Activated T-cell treated with anti-CD3 and anti-CD28 coated beads, Interleukin-2, amount 50 U/mL, for 72 hours (primary cell): Measurements from ENCODE around the gene ANO7. TPM values are rescaled to one million over a fixed set of nuclear protein-coding genes. Genes with fewer than 3 reads are reported as not detected.
A peak's percentile ranks its signal among the peaks of the same experiment; 100 is the strongest.
"Not testable (repeated sequence)": the region's sequence is repeated elsewhere in the genome, so short reads cannot be mapped to it uniquely, and the experiment has no call there.

Experiments
- ATAC-seq, 2 donors: fragments of 150-1000 bp; cut with Tn5 transposase; replicated peaks in 1 of 2; 2 replicates each; pipeline ENCODE4 v1.10.0; 2021; ENCODE audit warnings: moderate library complexity in 2 of 2, mild to moderate bottlenecking in 1 of 2
- DNase-seq, 2 donors: peaks; one replicate each; pipeline ENCODE4 v3.0.0; 2021 to 2022; ENCODE audit warnings: mixed read lengths in 1 of 2
- H3K27ac Mint-ChIP-seq: one replicate; pipeline ENCODE4 v1.8.0; 2022; ENCODE audit warnings: mild to moderate bottlenecking, moderate library complexity, mixed read lengths
- H3K27me3 Mint-ChIP-seq: one replicate; pipeline ENCODE4 v1.8.0; 2022; ENCODE audit warnings: low read depth, mixed read lengths
- H3K36me3 Mint-ChIP-seq, 2 donors: one replicate each; pipeline ENCODE4 v1.8.0; 2022; ENCODE audit warnings: mixed read lengths in 2 of 2, mild to moderate bottlenecking in 1 of 2; ENCODE audit not compliant: insufficient read depth in 2 of 2
- H3K4me1 Mint-ChIP-seq: one replicate; pipeline ENCODE4 v1.8.0; 2022; ENCODE audit warnings: low read depth, mixed read lengths
- H3K4me3 Mint-ChIP-seq, 2 donors: one replicate each; pipeline ENCODE4 v1.8.0; 2022; ENCODE audit warnings: mild to moderate bottlenecking in 2 of 2, mixed read lengths in 2 of 2, moderate library complexity in 2 of 2
- H3K9me3 Mint-ChIP-seq, 2 donors: one replicate each; pipeline ENCODE4 v1.8.0; 2022; ENCODE audit warnings: mixed read lengths in 2 of 2
- total RNA-seq, 2 donors: library from RNA; stranded (reverse); gene quantifications; one replicate each; pipeline ENCODE4 v1.2.3, GENCODE V29; 2022

Gene ANO7
- total RNA-seq, 2 donors from 2014 or later, result 0.72 to 0.90 TPM

DNA sequence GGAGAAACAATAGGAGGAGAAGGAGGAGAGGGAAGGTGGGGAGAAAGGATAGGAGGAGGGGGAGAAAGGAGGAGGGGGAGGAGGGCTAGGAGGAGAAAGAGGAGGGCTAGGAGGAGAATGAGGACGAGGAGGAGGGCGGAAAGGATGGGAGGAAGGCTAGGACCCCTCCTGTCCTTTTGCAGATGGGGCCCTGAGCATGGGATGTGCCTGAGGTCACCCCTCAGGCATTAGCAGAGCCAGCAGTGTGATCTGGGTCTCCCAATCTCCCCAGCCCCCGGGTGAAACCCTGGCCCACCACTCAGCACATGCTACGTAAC, 601 bp upstream of the ANO7 start:
- no peak for DNase-seq
- Mint-ChIP-seq H3K4me3 (no peak overlapping the region), H3K27ac (no peak overlapping the region), H3K36me3 (no peaks in the 10 kb centered on the region), H3K4me1 (no peaks in the 10 kb centered on the region), H3K27me3 (no peaks in the 10 kb centered on the region), H3K9me3 (no peaks in the 10 kb centered on the region)
- ATAC-seq, result no peak

DNA sequence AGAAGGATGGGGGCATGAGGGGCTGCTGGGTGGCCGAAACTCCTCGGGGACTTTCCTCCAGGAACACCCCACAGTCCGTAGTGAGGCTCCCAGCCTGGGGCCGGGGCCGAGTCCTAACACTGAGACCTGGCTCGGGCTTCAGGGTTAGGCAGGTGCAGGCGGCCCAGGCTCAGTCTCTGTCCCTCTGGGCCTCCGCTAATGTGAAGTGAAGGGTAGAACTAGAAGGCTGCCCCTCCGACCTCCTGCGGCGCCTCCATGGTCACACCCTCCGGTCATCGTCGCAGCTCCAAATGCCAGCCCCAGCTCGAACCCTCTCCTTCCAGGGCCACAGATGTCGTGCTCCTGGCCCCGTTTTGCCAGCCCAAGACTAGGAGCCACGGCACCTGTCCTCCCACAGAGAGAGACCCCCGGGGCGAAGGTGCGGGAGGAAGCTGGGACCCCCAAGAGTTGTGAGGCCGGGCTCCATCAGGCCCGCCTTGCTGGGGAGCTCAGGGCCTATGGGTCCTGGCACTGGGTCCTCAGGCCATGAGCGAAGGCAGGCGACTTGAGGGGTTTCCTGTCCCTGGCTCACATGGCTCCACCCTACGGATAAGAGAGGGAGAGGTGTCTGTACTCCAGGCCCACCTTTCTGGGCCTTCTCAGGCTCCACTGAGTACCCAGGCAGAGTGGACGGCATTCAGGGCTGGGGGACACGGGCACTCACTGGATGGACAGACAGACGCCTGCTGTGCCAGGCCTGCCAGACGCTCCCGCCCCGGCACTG, 797 bp downstream of the ANO7 start:
- H3K4me1 Mint-ChIP-seq, result no peaks in the 10 kb centered on the region
- H3K9me3 Mint-ChIP-seq, result no peaks in the 10 kb centered on the region
- ATAC-seq (peak in 1 of 2 donors; percentile 11), DNase-seq (no peak)
- H3K27me3 Mint-ChIP-seq, result no peaks in the 10 kb centered on the region
- no peak overlapping the region for H3K4me3 Mint-ChIP-seq
- no peaks in the 10 kb centered on the region for H3K36me3 Mint-ChIP-seq
- no peak overlapping the region for H3K27ac Mint-ChIP-seq

DNA sequence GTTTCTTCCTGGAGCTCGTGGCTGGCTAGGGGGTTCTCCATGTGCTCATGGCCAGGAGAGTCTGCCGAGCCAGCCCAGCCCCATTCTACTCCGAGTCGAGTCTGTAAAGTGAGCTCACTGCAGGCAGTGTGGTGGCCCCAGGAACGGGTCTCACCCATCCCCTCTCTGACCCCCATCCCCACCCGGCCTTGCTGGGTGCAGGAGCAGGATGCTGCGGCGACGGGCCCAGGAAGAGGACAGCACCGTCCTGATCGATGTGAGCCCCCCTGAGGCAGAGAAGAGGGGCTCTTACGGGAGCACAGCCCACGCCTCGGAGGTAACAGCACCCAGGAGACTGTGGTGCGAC, 1.4 kb downstream of the ANO7 start:
- DNase-seq (no peak), ATAC-seq (no peak)
- no peaks in the 10 kb centered on the region for H3K36me3 Mint-ChIP-seq
- no peaks in the 10 kb centered on the region for H3K4me1 Mint-ChIP-seq
- no peaks in the 10 kb centered on the region for H3K9me3 Mint-ChIP-seq
- H3K4me3 Mint-ChIP-seq, result no peak overlapping the region
- H3K27me3 Mint-ChIP-seq, result no peaks in the 10 kb centered on the region
- H3K27ac Mint-ChIP-seq, result no peak overlapping the region

DNA sequence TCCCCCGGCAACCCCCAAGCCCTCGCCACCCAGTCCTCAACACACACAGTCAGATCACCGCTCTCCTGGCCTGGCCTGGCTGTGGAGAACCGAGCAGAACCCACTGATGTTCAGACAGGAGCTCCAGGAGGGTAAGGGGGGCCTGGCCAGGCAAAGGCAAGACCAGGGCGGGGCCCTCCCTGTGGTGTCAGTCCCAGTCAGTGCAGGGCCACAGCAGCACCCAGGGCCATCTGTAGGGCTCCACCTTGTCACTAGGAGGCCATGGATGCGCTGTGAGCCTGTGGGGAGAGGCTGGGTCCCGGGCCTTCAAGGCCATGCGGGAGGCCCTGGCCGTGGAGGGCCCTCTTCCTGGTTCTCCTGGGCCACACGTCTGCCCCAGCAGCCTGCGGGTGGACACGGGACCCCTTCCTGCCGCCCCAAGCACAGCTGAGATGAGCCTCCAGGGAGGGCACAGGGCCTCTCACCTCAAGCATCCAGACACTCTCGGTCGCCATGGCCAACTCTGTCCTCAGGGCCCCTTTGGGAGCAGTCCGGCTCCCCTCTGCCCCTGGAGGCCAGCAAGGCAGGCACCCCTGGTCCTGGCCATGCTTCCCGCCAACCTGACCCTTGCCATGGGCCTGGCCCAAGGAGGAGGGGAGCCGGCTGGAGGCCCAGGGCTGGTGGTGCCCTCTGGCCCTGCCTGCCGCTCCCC, 2.0 kb downstream of the ANO7 start:
- no peaks in the 10 kb centered on the region for H3K9me3 Mint-ChIP-seq
- H3K27me3 Mint-ChIP-seq, result no peaks in the 10 kb centered on the region
- DNase-seq (no peak), ATAC-seq (peak in 1 of 2 donors; percentile 9)
- H3K4me1 Mint-ChIP-seq, result no peaks in the 10 kb centered on the region
- H3K4me3 Mint-ChIP-seq, result no peak overlapping the region
- no peak overlapping the region for H3K27ac Mint-ChIP-seq
- H3K36me3 Mint-ChIP-seq, result no peaks in the 10 kb centered on the region

DNA sequence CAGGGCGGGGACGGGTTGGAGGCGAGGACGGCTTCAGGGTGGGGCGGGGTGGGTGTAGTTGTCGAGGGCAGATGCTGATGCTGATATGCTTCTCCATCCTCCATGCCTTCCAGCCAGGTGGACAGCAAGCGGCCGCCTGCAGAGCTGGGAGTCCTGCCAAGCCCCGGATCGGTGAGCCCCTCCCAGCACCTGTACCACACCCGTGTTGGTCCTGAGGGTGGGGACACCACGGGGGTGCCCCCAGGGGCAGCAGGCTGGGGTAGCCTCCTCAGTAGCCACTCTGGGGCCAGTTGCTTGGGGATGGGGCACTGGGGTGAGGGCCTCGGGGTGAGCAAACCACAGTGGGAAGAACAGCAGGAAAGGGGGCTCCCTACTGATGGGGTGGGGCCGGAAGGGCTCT, 2.6 kb downstream of the ANO7 start:
- DNase-seq, result no peak
- no peaks in the 10 kb centered on the region for H3K9me3 Mint-ChIP-seq
- no peaks in the 10 kb centered on the region for H3K4me1 Mint-ChIP-seq
- ATAC-seq, result peak in 1 of 2 donors; percentile 22
- H3K27me3 Mint-ChIP-seq, result no peaks in the 10 kb centered on the region
- no peaks in the 10 kb centered on the region for H3K36me3 Mint-ChIP-seq
- H3K27ac Mint-ChIP-seq, result no peak overlapping the region
- H3K4me3 Mint-ChIP-seq, result no peak overlapping the region

DNA sequence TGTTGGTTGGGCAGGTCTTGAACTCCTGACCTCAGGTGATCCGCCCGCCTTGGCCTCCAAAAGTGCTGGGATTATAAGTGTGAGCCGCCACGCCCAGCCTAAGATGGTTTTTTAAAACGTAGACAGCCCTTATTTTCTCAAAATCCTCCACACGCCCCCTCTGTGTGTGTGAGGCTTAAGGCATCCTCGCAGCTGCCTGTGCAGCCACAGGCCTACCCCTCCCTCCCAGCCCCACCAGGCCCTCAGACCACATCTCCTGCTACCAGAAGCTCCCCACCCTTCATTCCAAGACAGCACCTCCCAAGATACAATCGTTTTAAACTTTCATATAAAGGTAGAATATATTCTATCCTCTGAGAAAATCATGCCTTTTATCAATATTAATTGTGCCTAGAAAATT, 4.8 kb downstream of the ANO7 start:
- DNase-seq, result no peak
- Mint-ChIP-seq H3K27ac (no peak overlapping the region), H3K9me3 (no peaks in the 10 kb centered on the region), H3K36me3 (no peaks in the 10 kb centered on the region), H3K27me3 (no peaks in the 10 kb centered on the region), H3K4me1 (no peaks in the 10 kb centered on the region), H3K4me3 (no peak overlapping the region)
- no peak for ATAC-seq

DNA sequence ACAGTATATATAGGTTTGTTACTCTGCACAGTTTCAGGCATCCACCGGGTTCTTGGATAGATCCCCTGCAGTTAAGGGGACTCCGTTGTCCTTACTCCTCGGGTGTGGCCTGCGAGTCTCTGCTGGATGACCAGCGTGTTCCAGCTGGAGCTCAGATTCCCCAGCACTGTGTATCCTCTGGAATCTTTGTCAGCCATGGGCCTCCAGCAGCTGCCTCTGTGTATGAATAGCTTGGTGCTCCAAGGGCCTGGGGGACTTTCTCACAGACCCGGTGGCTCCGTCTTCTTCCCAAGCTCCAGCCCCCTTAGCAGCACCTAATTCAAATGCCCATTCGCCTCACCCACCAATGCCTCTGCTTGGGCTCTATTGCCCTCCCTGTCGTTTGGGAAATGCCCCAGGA, 6.3 kb downstream of the ANO7 start:
- H3K4me1 Mint-ChIP-seq, result no peaks in the 10 kb centered on the region
- no peaks in the 10 kb centered on the region for H3K36me3 Mint-ChIP-seq
- no peak overlapping the region for H3K4me3 Mint-ChIP-seq
- no peak overlapping the region for H3K27ac Mint-ChIP-seq
- no peak for DNase-seq
- no peaks in the 10 kb centered on the region for H3K27me3 Mint-ChIP-seq
- no peaks in the 10 kb centered on the region for H3K9me3 Mint-ChIP-seq
- no peak for ATAC-seq

DNA sequence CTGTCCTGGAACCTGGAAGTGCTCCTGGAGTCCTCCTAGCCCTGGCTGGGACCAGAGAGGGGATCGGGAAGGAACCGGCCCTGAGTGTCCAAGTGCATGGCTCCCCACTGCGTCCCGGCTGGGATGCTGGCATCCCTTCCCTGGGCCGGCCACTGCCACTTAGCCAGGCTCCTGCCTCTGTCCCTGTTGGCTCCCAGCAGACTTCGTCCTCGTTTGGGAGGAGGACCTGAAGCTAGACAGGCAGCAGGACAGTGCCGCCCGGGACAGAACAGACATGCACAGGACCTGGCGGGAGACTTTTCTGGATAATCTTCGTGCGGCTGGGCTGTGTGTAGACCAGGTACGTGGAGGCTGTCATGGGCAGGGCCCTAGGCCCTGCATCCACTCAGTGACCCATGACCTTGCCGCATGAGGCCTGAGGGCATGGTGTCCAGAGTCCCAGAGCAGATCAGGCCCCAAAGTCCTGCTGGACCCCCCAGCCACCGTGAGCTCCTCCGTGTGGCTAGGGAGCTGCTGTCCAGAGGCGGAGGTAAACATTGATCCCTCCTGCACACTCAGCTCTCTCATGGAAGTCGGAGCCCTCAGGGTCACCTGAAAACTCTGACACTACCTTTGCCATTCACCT, 7.1 kb downstream of the ANO7 start:
- DNase-seq (no peak), ATAC-seq (no peak)
- H3K4me1 Mint-ChIP-seq, result no peaks in the 10 kb centered on the region
- no peaks in the 10 kb centered on the region for H3K36me3 Mint-ChIP-seq
- H3K4me3 Mint-ChIP-seq, result no peak overlapping the region
- no peaks in the 10 kb centered on the region for H3K9me3 Mint-ChIP-seq
- H3K27ac Mint-ChIP-seq, result no peak overlapping the region
- H3K27me3 Mint-ChIP-seq, result no peaks in the 10 kb centered on the region

DNA sequence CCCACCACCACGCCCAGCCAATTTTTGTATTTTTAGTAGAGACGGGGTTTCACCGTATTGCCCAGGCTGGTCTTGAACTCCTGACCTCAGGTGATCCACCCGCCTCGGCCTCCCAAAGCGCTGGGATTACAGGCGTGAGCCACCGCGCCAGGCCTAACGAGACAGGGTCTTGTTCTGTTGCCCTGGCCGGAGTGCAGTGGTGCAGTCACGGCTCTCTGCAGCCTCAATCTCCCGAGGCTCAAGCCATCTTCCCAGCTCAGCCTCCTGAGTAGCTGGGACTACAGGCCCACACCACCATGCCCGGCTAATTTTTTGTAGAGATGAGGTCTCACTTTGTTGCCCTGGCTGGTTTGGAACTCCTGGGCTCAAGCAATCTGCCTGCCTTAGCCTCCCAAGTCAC, 8.8 kb downstream of the ANO7 start:
- H3K4me3 Mint-ChIP-seq, ATAC-seq, H3K27ac Mint-ChIP-seq, H3K9me3 Mint-ChIP-seq, H3K36me3 Mint-ChIP-seq, H3K4me1 Mint-ChIP-seq, DNase-seq, H3K27me3 Mint-ChIP-seq: not testable (repeated sequence)

DNA sequence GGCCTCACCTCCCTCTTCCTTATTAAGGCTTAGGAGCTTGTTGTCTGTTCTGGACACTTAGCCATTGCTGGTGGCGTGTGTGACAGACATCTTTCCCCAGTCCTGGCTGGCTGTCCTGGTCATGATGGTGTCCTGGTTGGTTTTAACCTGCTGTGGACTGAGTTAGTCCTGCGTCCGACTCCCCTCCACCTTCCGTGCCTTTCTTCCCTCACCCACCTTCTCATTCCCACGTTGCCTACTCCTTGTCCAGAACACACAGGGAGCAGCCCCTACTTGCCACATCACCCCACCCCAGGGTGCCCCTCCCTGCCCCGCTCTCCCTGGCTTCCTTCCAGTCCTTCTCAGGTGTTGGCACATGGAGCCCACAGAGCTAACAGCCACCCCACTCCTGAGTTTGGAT, 9.5 kb downstream of the ANO7 start:
- ATAC-seq, result no peak
- Mint-ChIP-seq H3K4me3 (no peak overlapping the region), H3K9me3 (no peaks in the 10 kb centered on the region), H3K36me3 (no peaks in the 10 kb centered on the region), H3K27ac (no peak overlapping the region), H3K4me1 (no peaks in the 10 kb centered on the region), H3K27me3 (no peaks in the 10 kb centered on the region)
- DNase-seq, result no peak

DNA sequence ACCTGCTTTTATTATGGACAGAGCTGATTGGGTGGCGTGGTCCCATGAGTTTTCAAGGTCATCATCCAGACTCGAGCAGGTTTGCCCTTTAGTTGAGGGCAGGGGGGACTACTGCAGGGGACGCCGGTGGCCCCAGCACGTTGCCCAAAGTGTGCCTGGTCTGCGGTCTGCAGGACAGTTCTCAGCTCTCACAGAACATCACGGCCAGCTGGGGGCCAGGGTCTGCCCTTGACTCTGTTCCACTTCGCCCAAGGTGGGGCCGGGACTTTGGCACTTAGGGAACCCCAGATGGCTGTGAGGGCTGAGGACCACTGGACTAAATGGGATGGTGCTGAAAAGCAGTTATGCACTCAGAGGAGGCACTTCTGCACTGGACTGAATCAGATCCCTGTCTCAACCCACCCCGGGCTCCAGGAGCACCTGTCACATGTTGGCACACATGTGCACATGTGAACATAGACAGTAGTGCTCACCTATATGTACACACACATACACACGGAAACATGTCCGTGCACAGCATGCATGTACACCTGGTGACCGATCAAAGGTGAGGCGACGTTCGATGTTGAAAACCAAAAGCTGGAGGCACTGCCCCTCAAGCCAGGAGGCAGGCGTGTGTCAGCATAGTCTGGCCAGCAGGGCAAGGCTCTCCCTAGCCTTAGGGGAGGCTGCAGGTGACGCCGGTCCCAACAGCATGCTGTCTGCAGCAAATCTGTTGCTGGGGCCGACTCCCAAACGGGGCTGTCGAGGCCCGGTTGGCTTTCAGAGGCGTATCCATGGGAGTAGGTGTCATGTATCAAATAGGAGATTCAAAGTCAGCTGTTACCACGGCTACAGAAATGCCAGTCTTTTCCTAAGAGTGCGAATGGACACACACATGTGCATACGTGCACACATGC, 10.2 kb downstream of the ANO7 start:
- DNase-seq, result no peak
- Mint-ChIP-seq H3K4me3 (no peak overlapping the region), H3K27ac (no peak overlapping the region), H3K36me3 (no peaks in the 10 kb centered on the region), H3K27me3 (no peaks in the 10 kb centered on the region), H3K9me3 (no peaks in the 10 kb centered on the region), H3K4me1 (no peaks in the 10 kb centered on the region)
- ATAC-seq, result no peak

DNA sequence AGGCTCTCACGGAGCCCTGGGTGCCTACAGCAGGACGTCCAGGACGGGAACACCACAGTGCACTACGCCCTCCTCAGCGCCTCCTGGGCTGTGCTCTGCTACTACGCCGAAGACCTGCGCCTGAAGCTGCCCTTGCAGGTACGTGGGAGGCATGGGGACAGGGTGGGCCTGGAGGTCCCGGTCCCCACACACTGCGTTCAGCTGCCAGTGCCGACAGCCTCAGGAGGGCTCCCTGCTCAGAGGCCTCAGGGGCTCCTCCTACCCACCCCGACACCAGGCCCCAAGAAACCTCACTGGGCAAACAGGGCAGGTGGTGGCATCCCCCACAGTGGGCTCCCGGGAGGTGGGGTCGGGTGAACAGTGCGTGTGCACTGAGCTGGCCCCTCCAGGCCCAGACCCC, 10.8 kb downstream of the ANO7 start:
- ATAC-seq (no peak), DNase-seq (no peak)
- Mint-ChIP-seq H3K27ac (no peak overlapping the region), H3K27me3 (no peaks in the 10 kb centered on the region), H3K4me1 (no peaks in the 10 kb centered on the region), H3K9me3 (no peaks in the 10 kb centered on the region), H3K36me3 (no peaks in the 10 kb centered on the region), H3K4me3 (no peak overlapping the region)
